IMR-90 (cell line): ENCODE data around the gene MTERF1. TPM values are rescaled to one million over a fixed set of nuclear protein-coding genes. Genes with fewer than 3 reads are reported as not detected.

Experiments
- ATAC-seq: fragments of 200-7000 bp; cut with Tn5 transposase; 2 replicates; pipeline ENCODE4 v1.9.1; 2020; ENCODE audit warnings: low read depth, mild to moderate bottlenecking, moderate library complexity
- BruUV-seq: library from RNA; stranded (reverse); fragments of 400-500 nt; replicated peaks from 2 replicates; lab custom pipeline; 2021; lab: Mats Ljungman, UMichigan
- CTCF ChIA-PET: fragments of 300-600 bp; formaldehyde crosslinking; extraction: SDS; loops from one replicate; lab custom pipeline; 2021; ENCODE audit warnings: antibody characterized with exemption; lab: Yijun Ruan, JAX
- POLR2A ChIA-PET: fragments of 300-600 bp; sonication (Branson Sonifier 250); formaldehyde crosslinking; loops from one replicate; lab custom pipeline; 2022; ENCODE audit warnings: antibody characterized with exemption; ENCODE audit not compliant: unreplicated experiment; lab: Charles Lee
- DNase-seq: peaks from one replicate; pipeline ENCODE4 v3.0.0; 2013
- H2AFZ ChIP-seq: replicated peaks from 2 replicates; pipeline ENCODE3; 2013; ENCODE audit warnings: low read length, mild to moderate bottlenecking; ENCODE audit not compliant: poor library complexity
- H2AK5ac ChIP-seq: 2 replicates; pipeline ENCODE4 v1.6.1; 2013; ENCODE audit warnings: low read depth, low read length, inconsistent platforms
- H2AK9ac ChIP-seq: replicated peaks from 2 replicates; pipeline ENCODE3; 2013; ENCODE audit warnings: mild to moderate bottlenecking, low read depth, low read length, moderate library complexity; ENCODE audit not compliant: poor library complexity
- H2BK120ac ChIP-seq: 2 replicates; pipeline ENCODE4 v1.6.1; 2013; ENCODE audit warnings: low read depth, low read length, inconsistent platforms
- H2BK15ac ChIP-seq: 3 replicates; pipeline ENCODE4 v1.6.1; 2013; ENCODE audit warnings: low read depth, low read length, inconsistent platforms
- H2BK20ac ChIP-seq: 2 replicates; pipeline ENCODE4 v1.6.1; 2013; ENCODE audit warnings: low read depth, mild to moderate bottlenecking, inconsistent platforms, low read length, moderate library complexity
- H2BK5ac ChIP-seq: 2 replicates; pipeline ENCODE4 v1.6.1; 2013; ENCODE audit warnings: mild to moderate bottlenecking, low read depth, low read length, inconsistent platforms; ENCODE audit not compliant: poor library complexity, severe bottlenecking
- H3K14ac ChIP-seq: replicated peaks from 2 replicates; pipeline ENCODE4 v1.6.1; 2013; ENCODE audit warnings: low read depth, low read length, inconsistent platforms
- H3K18ac ChIP-seq: 2 replicates; pipeline ENCODE4 v1.6.1; 2013; ENCODE audit warnings: low read depth, low read length, control low read depth
- H3K23ac ChIP-seq: 2 replicates; pipeline ENCODE4 v1.6.1; 2013; ENCODE audit warnings: low read depth, low read length, inconsistent platforms
- H3K27ac ChIP-seq: 2 replicates; pipeline ENCODE4 v1.5.1; 2013; ENCODE audit warnings: mild to moderate bottlenecking, control low read depth, low read length; ENCODE audit not compliant: insufficient read depth
- H3K27me3 ChIP-seq: 2 replicates; pipeline ENCODE4 v1.6.1; 2013; ENCODE audit warnings: low read length; ENCODE audit not compliant: control insufficient read depth, insufficient read depth
- H3K36me3 ChIP-seq: 2 replicates; pipeline ENCODE4 v1.6.1; 2013; ENCODE audit warnings: low read length, mixed read lengths; ENCODE audit not compliant: control insufficient read depth, insufficient read depth
- H3K4ac ChIP-seq: 2 replicates; pipeline ENCODE4 v1.6.1; 2013; ENCODE audit warnings: low read depth, low read length, inconsistent platforms
- H3K4me1 ChIP-seq: 2 replicates; pipeline ENCODE4 v1.6.1; 2013; ENCODE audit warnings: low read length, mixed read lengths; ENCODE audit not compliant: control insufficient read depth, insufficient read depth
- H3K4me2 ChIP-seq: 2 replicates; pipeline ENCODE4 v1.6.1; 2013; ENCODE audit warnings: low read depth, mild to moderate bottlenecking, control low read depth, low read length, moderate library complexity
- H3K4me3 ChIP-seq: 2 replicates; pipeline ENCODE4 v1.5.1; 2013; ENCODE audit warnings: low read depth, mild to moderate bottlenecking, control low read depth, low read length, moderate library complexity; ENCODE audit not compliant: insufficient read depth
- H3K56ac ChIP-seq: 2 replicates; pipeline ENCODE4 v1.6.1; 2013; ENCODE audit warnings: low read length, inconsistent platforms; ENCODE audit not compliant: insufficient read depth; ENCODE audit errors: extremely low read depth
- H3K79me1 ChIP-seq, 2 experiments: 2 replicates each; pipeline ENCODE4 v1.6.1; 2013; ENCODE audit warnings: low read length in 2 of 2, inconsistent platforms in 1 of 2, low read depth in 1 of 2
- H3K9ac ChIP-seq: 2 replicates; pipeline ENCODE4 v1.6.1; 2013; ENCODE audit warnings: low read depth, low read length, control low read depth
- H3K9me1 ChIP-seq: 2 replicates; pipeline ENCODE4 v1.6.1; 2013; ENCODE audit warnings: low read length, inconsistent platforms; ENCODE audit not compliant: insufficient read depth
- H3K9me3 ChIP-seq: 2 replicates; pipeline ENCODE4 v1.6.1; 2013; ENCODE audit warnings: low read length; ENCODE audit not compliant: control insufficient read depth, insufficient read depth
- H4K20me1 ChIP-seq: 2 replicates; pipeline ENCODE4 v1.6.1; 2013; ENCODE audit warnings: low read length, inconsistent platforms; ENCODE audit not compliant: insufficient read depth
- H4K5ac ChIP-seq: 2 replicates; pipeline ENCODE4 v1.6.1; 2013; ENCODE audit warnings: mild to moderate bottlenecking, low read depth, low read length, control low read depth
- H4K8ac ChIP-seq, 2 experiments: 2 replicates each; pipeline ENCODE4 v1.6.1; 2013; ENCODE audit warnings: low read depth in 2 of 2, low read length in 2 of 2, control low read depth in 1 of 2, inconsistent platforms in 1 of 2
- H4K91ac ChIP-seq: 2 replicates; pipeline ENCODE4 v1.6.1; 2013; ENCODE audit warnings: low read depth, low read length, inconsistent platforms; ENCODE audit not compliant: insufficient read depth
- BHLHE40 ChIP-seq: fragments of 150-350 bp; IDR thresholded peaks from 2 replicates; pipeline ENCODE4 v1.6.1; 2016; ENCODE audit warnings: mild to moderate bottlenecking, low read depth, low read length
- CEBPB ChIP-seq: IDR thresholded peaks from 2 replicates; pipeline ENCODE4 v1.6.1; 2012; ENCODE audit warnings: low read depth, low read length, improper control_type of control experiment
- CHD1 ChIP-seq: IDR thresholded peaks from 2 replicates; pipeline ENCODE4 v1.6.1; 2012; ENCODE audit warnings: low read depth, low read length, improper control_type of control experiment
- FOS ChIP-seq: fragments of 150-350 bp; IDR thresholded peaks from 2 replicates; pipeline ENCODE4 v1.6.1; 2016; ENCODE audit warnings: low read depth, low read length
- MAFK ChIP-seq: IDR thresholded peaks from 2 replicates; pipeline ENCODE4 v1.6.1; 2012; ENCODE audit warnings: low read depth, low read length, improper control_type of control experiment
- MAZ ChIP-seq: IDR thresholded peaks from 2 replicates; pipeline ENCODE4 v1.6.1; 2012; ENCODE audit warnings: low read depth, mild to moderate bottlenecking, low read length, improper control_type of control experiment, moderate library complexity, borderline replicate concordance
- MXI1 ChIP-seq: IDR thresholded peaks from 2 replicates; pipeline ENCODE4 v1.6.1; 2012; ENCODE audit warnings: low read depth, mild to moderate bottlenecking, low read length, moderate library complexity, borderline replicate concordance
- NFE2L2 ChIP-seq: fragments of 150-350 bp; IDR thresholded peaks from 2 replicates; pipeline ENCODE4 v1.6.1; 2016; ENCODE audit warnings: low read depth, mild to moderate bottlenecking, low read length
- POLR2A ChIP-seq: IDR thresholded peaks from 2 replicates; pipeline ENCODE4 v1.6.1; 2012; ENCODE audit warnings: mild to moderate bottlenecking, low read depth, low read length
- RAD21 ChIP-seq: IDR thresholded peaks from 2 replicates; pipeline ENCODE4 v1.6.1; 2012; ENCODE audit warnings: low read length, improper control_type of control experiment
- RCOR1 ChIP-seq: IDR thresholded peaks from 2 replicates; pipeline ENCODE4 v1.6.1; 2012; ENCODE audit warnings: mild to moderate bottlenecking, low read length, improper control_type of control experiment; ENCODE audit not compliant: insufficient replicate concordance
- RFX5 ChIP-seq: IDR thresholded peaks from 2 replicates; pipeline ENCODE4 v1.8.0; 2012; ENCODE audit warnings: low read depth, mild to moderate bottlenecking, low read length, moderate library complexity
- SMC3 ChIP-seq: fragments of 150-350 bp; IDR thresholded peaks from 2 replicates; pipeline ENCODE4 v1.6.1; 2016; ENCODE audit warnings: low read depth, mild to moderate bottlenecking, antibody characterized with exemption, low read length, moderate library complexity
- dilution Hi-C: fragments of 300-500 bp; cut with HindIII; formaldehyde crosslinking; loops from one replicate; pipeline ENCODE4 v1.14.3; 2018; ENCODE audit warnings: low sequenced_read_pairs; ENCODE audit not compliant: unreplicated experiment
- in situ Hi-C: fragments of 300-500 bp; cut with MboI; formaldehyde crosslinking; loops from 3 replicates; pipeline ENCODE4 v1.14.3; 2019; ENCODE audit warnings: low sequenced_read_pairs, inconsistent platforms, mixed read lengths
- intact Hi-C: fragments of 100-400 bp; cut with micrococcal nuclease; formaldehyde crosslinking; loops from 2 replicates; pipeline ENCODE4 v1.10.0; 2022
- polyA plus RNA-seq, 3 experiments: library from polyadenylated mRNA; depleted of rRNA; stranded (reverse); fragments of >200 nt; gene quantifications; 2 replicates each; pipeline ENCODE4 v1.2.3, GENCODE V29; 2012; ENCODE audit warnings: low replicate concordance in 1 of 3
- total RNA-seq: library from RNA; depleted of rRNA; stranded (reverse); fragments of >200 nt; gene quantifications from 2 replicates; pipeline ENCODE4 v1.2.3, GENCODE V29; 2012
- TF ChIP-seq, protein P1 (sequence below): conservative IDR thresholded peaks from 2 replicates; pipeline ENCODE4 v1.5.1; 2012; ENCODE audit warnings: mild to moderate bottlenecking, low read depth, low read length, improper control_type of control experiment
- TF ChIP-seq, protein P2 (sequence below): fragments of 150-350 bp; IDR thresholded peaks from 2 replicates; pipeline ENCODE4 v1.6.1; 2017; ENCODE audit warnings: mild to moderate bottlenecking, antibody characterized with exemption, low read length, low read depth
- TF ChIP-seq, protein P3 (sequence below): fragments of 150-350 bp; IDR thresholded peaks from 2 replicates; pipeline ENCODE4 v1.6.1; 2016; ENCODE audit warnings: low read depth, mild to moderate bottlenecking, low read length, moderate library complexity, borderline replicate concordance

The MTERF1 gene
- total and polyA plus RNA-seq, 2 of the 4 experiments (the other 2 are of a cell fraction), result 7.0 to 7.3 TPM

DNA sequence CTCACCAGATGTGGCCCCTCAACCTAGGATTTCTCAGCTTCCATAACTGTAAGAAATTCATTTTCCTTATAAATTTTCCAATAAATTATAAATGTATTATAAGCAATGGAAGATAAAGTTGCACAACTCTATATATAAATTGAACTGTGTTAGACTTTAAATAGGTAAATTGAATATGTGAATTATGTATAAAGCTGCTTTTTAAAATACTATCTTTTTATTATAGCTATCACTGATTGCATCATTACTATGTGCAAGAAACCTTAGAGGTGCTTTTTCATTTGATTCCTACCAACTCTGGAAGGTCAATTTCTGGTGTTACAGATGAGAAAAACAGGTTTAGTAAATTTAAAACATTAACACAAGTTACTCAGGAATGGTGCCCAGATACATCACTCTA is 8.4 kb downstream of the MTERF1 start:
- no peak overlapping the region for H2BK120ac ChIP-seq
- peaks cover 5% of the 10 kb centered on the region; the same call in 1 of the 2 replicates for H3K36me3 ChIP-seq
- no peak overlapping the region for H3K14ac ChIP-seq
- no peak for TF ChIP-seq MAFK
- no peak for TF ChIP-seq MAZ
- TF ChIP-seq, protein P1, sequence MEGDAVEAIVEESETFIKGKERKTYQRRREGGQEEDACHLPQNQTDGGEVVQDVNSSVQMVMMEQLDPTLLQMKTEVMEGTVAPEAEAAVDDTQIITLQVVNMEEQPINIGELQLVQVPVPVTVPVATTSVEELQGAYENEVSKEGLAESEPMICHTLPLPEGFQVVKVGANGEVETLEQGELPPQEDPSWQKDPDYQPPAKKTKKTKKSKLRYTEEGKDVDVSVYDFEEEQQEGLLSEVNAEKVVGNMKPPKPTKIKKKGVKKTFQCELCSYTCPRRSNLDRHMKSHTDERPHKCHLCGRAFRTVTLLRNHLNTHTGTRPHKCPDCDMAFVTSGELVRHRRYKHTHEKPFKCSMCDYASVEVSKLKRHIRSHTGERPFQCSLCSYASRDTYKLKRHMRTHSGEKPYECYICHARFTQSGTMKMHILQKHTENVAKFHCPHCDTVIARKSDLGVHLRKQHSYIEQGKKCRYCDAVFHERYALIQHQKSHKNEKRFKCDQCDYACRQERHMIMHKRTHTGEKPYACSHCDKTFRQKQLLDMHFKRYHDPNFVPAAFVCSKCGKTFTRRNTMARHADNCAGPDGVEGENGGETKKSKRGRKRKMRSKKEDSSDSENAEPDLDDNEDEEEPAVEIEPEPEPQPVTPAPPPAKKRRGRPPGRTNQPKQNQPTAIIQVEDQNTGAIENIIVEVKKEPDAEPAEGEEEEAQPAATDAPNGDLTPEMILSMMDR, result no peak
- TF ChIP-seq SMC3, result no peak
- no peak for TF ChIP-seq MXI1
- no peak for TF ChIP-seq BHLHE40
- no peak for TF ChIP-seq RFX5
- no peak for TF ChIP-seq RAD21
- no peak for TF ChIP-seq CHD1
- TF ChIP-seq, protein P2, sequence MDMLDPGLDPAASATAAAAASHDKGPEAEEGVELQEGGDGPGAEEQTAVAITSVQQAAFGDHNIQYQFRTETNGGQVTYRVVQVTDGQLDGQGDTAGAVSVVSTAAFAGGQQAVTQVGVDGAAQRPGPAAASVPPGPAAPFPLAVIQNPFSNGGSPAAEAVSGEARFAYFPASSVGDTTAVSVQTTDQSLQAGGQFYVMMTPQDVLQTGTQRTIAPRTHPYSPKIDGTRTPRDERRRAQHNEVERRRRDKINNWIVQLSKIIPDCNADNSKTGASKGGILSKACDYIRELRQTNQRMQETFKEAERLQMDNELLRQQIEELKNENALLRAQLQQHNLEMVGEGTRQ, result no peak
- TF ChIP-seq RCOR1, result no peak
- TF ChIP-seq, protein P3, sequence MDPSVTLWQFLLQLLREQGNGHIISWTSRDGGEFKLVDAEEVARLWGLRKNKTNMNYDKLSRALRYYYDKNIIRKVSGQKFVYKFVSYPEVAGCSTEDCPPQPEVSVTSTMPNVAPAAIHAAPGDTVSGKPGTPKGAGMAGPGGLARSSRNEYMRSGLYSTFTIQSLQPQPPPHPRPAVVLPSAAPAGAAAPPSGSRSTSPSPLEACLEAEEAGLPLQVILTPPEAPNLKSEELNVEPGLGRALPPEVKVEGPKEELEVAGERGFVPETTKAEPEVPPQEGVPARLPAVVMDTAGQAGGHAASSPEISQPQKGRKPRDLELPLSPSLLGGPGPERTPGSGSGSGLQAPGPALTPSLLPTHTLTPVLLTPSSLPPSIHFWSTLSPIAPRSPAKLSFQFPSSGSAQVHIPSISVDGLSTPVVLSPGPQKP, result no peak
- TF ChIP-seq FOS, result no peak
- no peak for TF ChIP-seq CEBPB
- TF ChIP-seq NFE2L2, result no peak
- no peak for TF ChIP-seq POLR2A
- no peak overlapping the region for H3K9ac ChIP-seq
- intact Hi-C loops, result no loop called here
- H3K23ac ChIP-seq, result no peak overlapping the region
- ATAC-seq (no peak), DNase-seq (no peak)
- H2AK9ac ChIP-seq, result no peak overlapping the region
- in situ Hi-C loops, result loop anchor here (10.0 kb wide), 1 partner anchor 787 kb away; no protein-coding TSS in a partner anchor
- H4K8ac ChIP-seq, result no peak overlapping the region
- no peak overlapping the region for H3K27ac ChIP-seq
- H2BK15ac ChIP-seq, result no peak overlapping the region
- no peak overlapping the region for H4K5ac ChIP-seq
- H3K18ac ChIP-seq, result no peak overlapping the region
- H2AK5ac ChIP-seq, result no peak overlapping the region
- H2BK20ac ChIP-seq, result no peak overlapping the region
- H4K20me1 ChIP-seq, result no peaks in the 10 kb centered on the region; the same call in 1 of the 2 replicates
- H3K4me3 ChIP-seq, result no peak overlapping the region
- dilution Hi-C loops, result no loop called here
- H3K27me3 ChIP-seq, result no peaks in the 10 kb centered on the region
- no peak overlapping the region for H3K4ac ChIP-seq
- POLR2A ChIA-PET, result no interaction called here
- no peaks in the 10 kb centered on the region for H3K4me1 ChIP-seq
- no peak overlapping the region for H2BK5ac ChIP-seq
- CTCF ChIA-PET, result no interaction called here
- BruUV-seq, result no TSS peak
- H3K4me2 ChIP-seq, result no peak overlapping the region
- no peaks in the 10 kb centered on the region for H3K9me1 ChIP-seq
- no peak overlapping the region for H2AFZ ChIP-seq
- H3K79me1 ChIP-seq, result peaks cover 13 to 22% of the 10 kb centered on the region in 2 experiments
- H4K91ac ChIP-seq, result no peak overlapping the region
- no peak overlapping the region for H3K56ac ChIP-seq
- no peaks in the 10 kb centered on the region for H3K9me3 ChIP-seq
